Measurements from ENCODE around the gene ESYT2.

The ESYT2 gene

GRCh38 chr7:158722574-158723237 is 106.6 kb downstream of the ESYT2 start:
- no peak for DNase-seq (ENCODE audit: low spot score)

GRCh38 chr7:158720112-158720511 is 109.2 kb downstream of the ESYT2 start:
- TF ChIP-seq CTCF (IDR thresholded peaks at IDR 0.05; ENCODE audit: extremely low read depth, insufficient read depth, missing control alignments) = no peak
- no peak for DNase-seq (ENCODE audit: low spot score)
- in situ Hi-C loops (cut with MboI; ENCODE audit: low pct_unique_long_range_greater_than_20kb, low sequenced_read_pairs, unreplicated experiment) = no loop called here

More at GRCh38 chr7:158722574-158723237, 106.6 kb downstream of the ESYT2 start:
- in situ Hi-C loops (cut with MboI; ENCODE audit: low pct_unique_long_range_greater_than_20kb, low sequenced_read_pairs, unreplicated experiment) = no loop called here
- no peak for TF ChIP-seq CTCF (IDR thresholded peaks at IDR 0.05; ENCODE audit: extremely low read depth, insufficient read depth, missing control alignments)

- in situ Hi-C loops (cut with MboI; ENCODE audit: low pct_unique_long_range_greater_than_20kb, low sequenced_read_pairs, unreplicated experiment) = no loop called here
Measured at GRCh38 chr7:158716802-158717201, 112.5 kb downstream of the ESYT2 start.

GRCh38 chr7:158710651-158711102 is 118.6 kb downstream of the ESYT2 start:
- in situ Hi-C loops (cut with MboI; ENCODE audit: low pct_unique_long_range_greater_than_20kb, low sequenced_read_pairs, unreplicated experiment) = no loop called here
- no peak for DNase-seq (ENCODE audit: low spot score)

More at GRCh38 chr7:158716802-158717201, 112.5 kb downstream of the ESYT2 start:
- no peak for TF ChIP-seq CTCF (IDR thresholded peaks at IDR 0.05; ENCODE audit: extremely low read depth, insufficient read depth, missing control alignments)
- DNase-seq (ENCODE audit: low spot score) = no peak

GRCh38 chr7:158707610-158708009 is 121.7 kb downstream of the ESYT2 start:
- no peak for TF ChIP-seq CTCF (IDR thresholded peaks at IDR 0.05; ENCODE audit: extremely low read depth, insufficient read depth, missing control alignments)
- DNase-seq (ENCODE audit: low spot score) = no peak
- in situ Hi-C loops (cut with MboI; ENCODE audit: low pct_unique_long_range_greater_than_20kb, low sequenced_read_pairs, unreplicated experiment) = no loop called here

More at GRCh38 chr7:158710651-158711102, 118.6 kb downstream of the ESYT2 start:
- no peak for TF ChIP-seq CTCF (IDR thresholded peaks at IDR 0.05; ENCODE audit: extremely low read depth, insufficient read depth, missing control alignments)

GRCh38 chr7:158706710-158707590 is 122.4 kb downstream of the ESYT2 start:
- no peak for DNase-seq (ENCODE audit: low spot score)
- in situ Hi-C loops (cut with MboI; ENCODE audit: low pct_unique_long_range_greater_than_20kb, low sequenced_read_pairs, unreplicated experiment) = no loop called here
- no peak for TF ChIP-seq CTCF (IDR thresholded peaks at IDR 0.05; ENCODE audit: extremely low read depth, insufficient read depth, missing control alignments)
